Right lobe of liver (tissue), 4 donors: ENCODE results near the gene NCMAP.

ENCODE experiments used
- CTCF ChIP-seq, 4 donors: fragments of 200-600 bp in 3 of 4; fragments of 450-650 bp in 1 of 4; IDR thresholded peaks; one replicate each; pipeline versions ENCODE4 v1.5.1 to v1.8.0; 2016 to 2022; ENCODE audit warnings: antibody characterized with exemption in 4 of 4, mild to moderate bottlenecking in 2 of 4
- POLR2A ChIP-seq: fragments of 450-650 bp; IDR thresholded peaks from one replicate; pipeline ENCODE4 v1.6.1; 2017; ENCODE audit warnings: antibody characterized with exemption, mild to moderate bottlenecking
- donor health status: DM: no; HTN: no; CAD: no.
- donor health status: DM: no; HTN: no; CAD: no.
- donor health status: DM: no; HTN: yes; CAD: no.

- no peak for TF ChIP-seq CTCF (IDR thresholded peaks at IDR 0.05)
- no peak for TF ChIP-seq POLR2A
Observed at GRCh38 chr1:24600551-24600950, 44.7 kb downstream of the NCMAP start.
